GM19324 (cell line): Measurements from ENCODE around the gene OR5W2.
"Not testable (repeated sequence)": the region's sequence is repeated elsewhere in the genome, so short reads cannot be mapped to it uniquely, and the experiment has no call there.

Experiments used
- ATAC-seq: cut with Tn5 transposase; IDR thresholded peaks from one replicate; pipeline ENCODE4 v1.9.1; 2021; ENCODE audit warnings: mild to moderate bottlenecking, moderate library complexity; ENCODE audit not compliant: unreplicated experiment, low FRiP score

OR5W2 gene

GRCh38 chr11:55914482-55914881, at the start of gene OR5W2:
OR5W2 (minus strand) TSS chr11:55914582; CDS start chr11:55914582, 0 bp downstream.
- ATAC-seq = no peak

DNA sequence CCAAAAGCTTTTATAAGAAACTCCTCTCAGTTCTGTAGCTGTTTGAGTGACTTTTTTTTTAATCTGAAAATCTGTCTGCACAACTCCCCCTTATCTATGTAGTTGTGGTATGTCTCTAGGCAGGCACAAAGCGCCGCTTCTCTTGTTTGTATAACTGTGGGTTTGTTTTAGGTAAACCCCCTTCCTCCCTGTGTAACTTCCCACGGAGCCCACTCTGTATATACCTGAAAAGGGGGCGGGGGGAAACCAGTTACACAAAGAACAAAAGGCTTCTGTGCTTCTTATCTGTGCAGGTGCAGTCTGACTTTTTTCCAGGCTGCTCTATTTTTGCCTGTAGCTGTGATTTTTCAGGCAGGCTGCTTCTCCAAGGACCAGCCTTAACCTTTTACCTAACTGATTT, 42.1 kb upstream of the OR5W2 start:
- no peak for ATAC-seq

DNA sequence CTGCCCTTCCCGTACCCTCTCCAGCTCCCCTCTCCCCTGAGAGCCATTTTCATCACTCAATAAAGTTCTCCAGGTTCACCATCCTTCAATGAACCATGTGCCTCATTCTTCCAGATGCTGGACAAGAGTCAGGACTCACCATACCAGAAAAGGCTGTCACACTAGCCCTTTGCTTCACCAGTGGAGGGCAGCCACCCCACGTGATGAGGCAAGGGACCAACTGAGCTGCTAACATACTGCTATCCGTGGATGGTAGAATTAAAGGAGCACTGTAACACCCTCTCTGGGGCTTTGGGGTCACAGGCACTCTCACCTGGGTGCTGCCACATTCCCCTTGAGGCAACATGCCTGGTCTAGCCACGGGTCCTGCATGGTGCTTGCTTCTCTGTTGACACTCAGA, 34.9 kb upstream of the OR5W2 start:
- ATAC-seq = no peak

GRCh38 chr11:55942785-55943392, 28.5 kb upstream of the OR5W2 start:
- no peak for ATAC-seq

DNA sequence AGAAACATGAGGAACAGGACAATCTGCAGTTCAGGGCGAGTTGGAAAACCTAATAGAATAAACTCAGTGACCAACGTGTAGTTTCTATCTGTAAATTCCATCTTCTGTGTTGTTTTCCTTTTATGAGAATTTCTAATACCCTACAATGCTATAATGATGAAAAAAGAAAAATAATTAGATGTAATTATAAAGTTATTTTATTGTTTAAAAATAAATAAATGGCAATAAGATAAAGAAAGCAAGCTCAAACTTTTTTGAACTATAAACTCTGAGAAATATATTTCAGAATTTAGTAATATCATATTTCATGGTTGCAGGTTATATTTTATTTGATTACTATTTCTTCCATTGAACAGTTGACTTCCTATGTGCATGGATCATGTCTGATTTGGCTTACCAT, 21.9 kb upstream of the OR5W2 start, which contains the start of gene OR5I1:
OR5I1 (minus strand) TSS at position 101 of the 400 bp plus-strand sequence; CDS start at position 101, 0 bp downstream.
- ATAC-seq = no peak

- ATAC-seq = no peak
Observed at GRCh38 chr11:55920537-55920936, 6.2 kb upstream of the OR5W2 start.

DNA sequence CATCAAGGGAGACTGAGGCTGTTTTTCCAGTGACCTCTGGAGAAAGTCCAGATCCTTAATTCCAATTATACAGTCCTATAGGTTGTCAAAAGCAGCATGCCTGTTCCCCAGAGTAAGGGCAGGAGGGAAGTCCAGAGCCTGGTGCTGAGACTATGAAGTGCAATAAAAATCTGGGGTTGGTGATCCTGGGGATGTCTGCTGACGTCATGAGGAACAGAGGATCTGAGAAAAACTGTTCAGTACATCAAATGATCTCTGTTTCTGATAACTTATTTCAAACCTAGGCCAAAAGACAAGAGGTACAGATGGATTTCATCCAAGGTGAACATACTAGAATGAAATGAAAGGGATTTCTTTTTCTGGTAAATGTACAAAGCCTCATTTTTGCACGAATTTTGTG, 12.1 kb downstream of the OR5W2 start:
- ATAC-seq = no peak

GRCh38 chr11:55895216-55895615, 19.2 kb downstream of the OR5W2 start:
- ATAC-seq = no peak

DNA sequence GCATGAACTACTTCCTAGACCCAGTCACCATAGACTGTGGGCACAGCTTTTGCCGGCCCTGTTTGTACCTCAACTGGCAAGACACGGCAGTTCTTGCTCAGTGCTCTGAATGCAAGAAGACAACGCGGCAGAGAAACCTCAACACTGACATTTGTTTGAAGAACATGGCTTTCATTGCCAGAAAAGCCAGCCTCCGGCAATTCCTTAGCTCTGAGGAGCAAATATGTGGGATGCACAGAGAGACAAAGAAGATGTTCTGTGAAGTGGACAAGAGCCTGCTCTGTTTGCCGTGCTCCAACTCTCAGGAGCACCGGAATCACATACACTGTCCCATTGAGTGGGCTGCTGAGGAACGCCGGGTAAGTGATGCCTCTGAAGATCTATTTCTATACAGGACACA, 28.9 kb downstream of the OR5W2 start:
- ATAC-seq = not testable (repeated sequence)

DNA sequence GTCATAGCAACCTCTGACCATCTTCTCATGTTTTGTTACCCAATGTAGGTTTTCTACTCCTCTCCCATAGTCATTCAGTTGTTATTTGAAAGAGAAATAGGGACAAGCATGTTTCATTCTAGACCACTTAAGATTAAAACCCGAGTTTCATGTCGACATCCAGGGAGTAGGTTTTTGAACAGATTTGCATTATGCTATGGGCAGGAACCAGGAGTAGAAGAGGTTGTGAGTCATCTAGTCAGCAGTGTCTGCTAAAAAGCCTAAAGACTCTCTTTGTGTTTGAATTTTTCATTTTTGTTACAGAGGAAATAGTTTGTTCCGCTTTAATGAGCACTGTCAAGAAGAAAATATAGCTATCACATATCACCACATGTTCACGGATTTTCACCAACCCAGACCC, 29.4 kb downstream of the OR5W2 start:
- not testable (repeated sequence) for ATAC-seq

GRCh38 chr11:55882997-55883396, 31.4 kb downstream of the OR5W2 start, which contains the start of gene TRIM51:
TRIM51 (plus strand) TSS chr11:55883297; CDS start chr11:55885429, 2,132 bp downstream.
- not testable (repeated sequence) for ATAC-seq

GRCh38 chr11:55873146-55873545, 41.2 kb downstream of the OR5W2 start:
- not testable (repeated sequence) for ATAC-seq

- not testable (repeated sequence) for ATAC-seq
Observed at GRCh38 chr11:55872731-55873130, 41.7 kb downstream of the OR5W2 start.

- not testable (repeated sequence) for ATAC-seq
Observed at GRCh38 chr11:55867354-55867753, 47.0 kb downstream of the OR5W2 start.
